LNCAP (cell line): ENCODE results near the gene PTGDS.

Experiments used
- TF ChIP-seq, protein P1 (sequence below): fragments of 450-650 bp; IDR thresholded peaks from 2 replicates; pipeline ENCODE4 v1.5.1; 2017; ENCODE audit warnings: mild to moderate bottlenecking

Gene PTGDS

DNA sequence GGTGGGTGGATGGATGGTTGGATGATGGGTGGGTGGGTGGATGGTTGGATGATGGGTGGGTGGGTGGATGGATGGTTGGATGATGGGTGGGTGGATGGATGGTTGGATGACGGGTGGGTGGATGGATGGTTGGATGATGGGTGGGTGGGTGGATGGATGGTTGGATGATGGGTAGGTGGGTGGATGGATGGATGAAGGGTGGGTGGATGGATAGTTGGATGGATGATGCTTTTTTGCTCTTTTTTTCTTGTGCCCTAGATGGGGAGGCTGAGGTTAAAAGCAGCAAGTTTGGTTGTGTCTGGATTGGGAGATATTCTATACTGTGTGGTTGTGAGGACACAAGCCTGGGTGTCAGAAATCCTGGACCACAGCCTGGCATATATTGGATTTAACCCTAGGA lies 19.8 kb upstream of the PTGDS start:
- TF ChIP-seq, protein P1, sequence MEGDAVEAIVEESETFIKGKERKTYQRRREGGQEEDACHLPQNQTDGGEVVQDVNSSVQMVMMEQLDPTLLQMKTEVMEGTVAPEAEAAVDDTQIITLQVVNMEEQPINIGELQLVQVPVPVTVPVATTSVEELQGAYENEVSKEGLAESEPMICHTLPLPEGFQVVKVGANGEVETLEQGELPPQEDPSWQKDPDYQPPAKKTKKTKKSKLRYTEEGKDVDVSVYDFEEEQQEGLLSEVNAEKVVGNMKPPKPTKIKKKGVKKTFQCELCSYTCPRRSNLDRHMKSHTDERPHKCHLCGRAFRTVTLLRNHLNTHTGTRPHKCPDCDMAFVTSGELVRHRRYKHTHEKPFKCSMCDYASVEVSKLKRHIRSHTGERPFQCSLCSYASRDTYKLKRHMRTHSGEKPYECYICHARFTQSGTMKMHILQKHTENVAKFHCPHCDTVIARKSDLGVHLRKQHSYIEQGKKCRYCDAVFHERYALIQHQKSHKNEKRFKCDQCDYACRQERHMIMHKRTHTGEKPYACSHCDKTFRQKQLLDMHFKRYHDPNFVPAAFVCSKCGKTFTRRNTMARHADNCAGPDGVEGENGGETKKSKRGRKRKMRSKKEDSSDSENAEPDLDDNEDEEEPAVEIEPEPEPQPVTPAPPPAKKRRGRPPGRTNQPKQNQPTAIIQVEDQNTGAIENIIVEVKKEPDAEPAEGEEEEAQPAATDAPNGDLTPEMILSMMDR = no peak

DNA sequence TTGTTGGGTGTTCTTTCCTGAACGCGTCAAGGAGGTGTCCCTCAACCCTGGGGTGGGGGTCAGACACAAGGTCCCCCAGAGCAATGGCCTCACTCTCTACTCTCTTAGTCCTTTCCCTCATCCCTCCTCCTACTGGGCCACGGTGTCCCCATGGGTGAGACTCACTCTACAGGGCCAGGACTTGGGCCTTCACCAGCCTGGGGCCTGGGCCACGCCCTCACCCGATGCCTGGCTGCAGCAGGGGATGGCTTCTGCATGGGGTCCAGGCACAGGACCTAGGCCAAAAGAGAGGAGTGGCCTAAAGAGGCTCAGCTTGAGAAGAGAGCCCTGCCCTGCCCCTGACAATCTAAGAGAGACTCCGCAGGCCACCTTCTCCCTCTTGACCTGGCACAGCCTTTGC lies 19.4 kb upstream of the PTGDS start:
- TF ChIP-seq, protein P1 = no peak

DNA sequence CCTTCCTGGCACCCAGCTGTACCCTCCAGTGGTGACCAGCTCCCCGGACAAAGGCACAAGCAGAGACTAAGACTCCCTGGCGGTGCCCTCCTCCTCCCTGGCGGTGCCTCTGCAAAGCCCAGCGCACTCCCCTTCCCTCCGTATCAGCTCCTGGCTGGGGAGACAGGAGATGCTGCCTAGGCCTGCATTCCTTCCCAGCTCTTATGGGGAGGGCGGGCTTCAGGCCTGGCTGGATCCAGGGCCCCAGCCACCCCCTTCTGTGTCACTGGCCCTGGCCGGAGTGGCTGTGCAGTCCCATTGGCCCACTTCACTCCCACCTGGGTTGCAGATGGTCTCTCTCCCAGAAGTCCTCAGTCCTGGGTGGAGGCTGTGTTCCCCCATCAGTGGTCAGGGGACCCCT lies 18.8 kb upstream of the PTGDS start:
- TF ChIP-seq, protein P1 = no peak

DNA sequence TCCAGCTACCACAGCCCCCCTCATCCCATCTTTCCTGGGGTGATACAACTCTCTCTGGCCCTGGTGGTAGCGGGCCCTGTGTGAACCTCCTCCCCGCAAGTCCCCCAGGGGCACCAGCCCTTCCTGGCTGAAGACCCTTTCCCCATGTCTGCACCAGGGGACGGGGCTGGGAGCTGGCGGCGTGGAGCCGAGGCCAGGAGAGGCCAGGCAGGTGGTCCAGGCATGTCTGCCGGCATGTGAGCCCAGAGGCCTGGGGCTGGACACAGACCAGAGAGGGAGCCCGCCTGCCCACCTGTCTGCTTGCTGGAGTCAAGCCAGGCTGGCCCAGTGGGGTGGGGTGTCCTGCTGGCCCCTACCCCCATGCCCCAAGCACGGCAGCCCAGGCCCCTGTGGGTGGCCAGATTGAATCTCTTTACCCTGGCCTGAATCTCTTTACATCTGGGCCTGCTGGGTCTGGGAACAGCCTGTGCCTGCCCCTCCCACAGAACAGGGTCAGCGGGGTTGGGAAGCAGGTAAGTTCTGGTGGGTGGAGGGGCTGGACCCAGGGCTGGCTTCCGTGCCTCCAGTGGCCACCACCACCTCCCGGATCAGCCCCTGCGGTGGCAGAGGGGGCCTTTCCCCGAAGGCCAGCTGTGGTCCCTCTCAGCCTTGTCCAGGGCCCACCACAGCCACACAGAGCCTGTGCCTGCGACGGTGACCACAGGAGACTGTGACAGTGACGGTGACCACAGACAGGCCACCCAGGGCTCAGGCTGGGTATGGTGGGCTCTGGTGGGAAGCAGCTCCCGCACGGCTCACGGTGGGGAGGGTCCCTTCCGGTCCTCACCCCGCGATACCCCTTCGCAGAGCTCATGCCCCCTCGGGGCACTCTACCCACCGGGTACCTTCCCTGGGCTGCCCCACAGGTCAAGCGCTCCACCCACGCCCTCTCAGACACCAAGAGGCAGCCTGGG lies 18.1 kb upstream of the PTGDS start:
- TF ChIP-seq, protein P1 = no peak

DNA sequence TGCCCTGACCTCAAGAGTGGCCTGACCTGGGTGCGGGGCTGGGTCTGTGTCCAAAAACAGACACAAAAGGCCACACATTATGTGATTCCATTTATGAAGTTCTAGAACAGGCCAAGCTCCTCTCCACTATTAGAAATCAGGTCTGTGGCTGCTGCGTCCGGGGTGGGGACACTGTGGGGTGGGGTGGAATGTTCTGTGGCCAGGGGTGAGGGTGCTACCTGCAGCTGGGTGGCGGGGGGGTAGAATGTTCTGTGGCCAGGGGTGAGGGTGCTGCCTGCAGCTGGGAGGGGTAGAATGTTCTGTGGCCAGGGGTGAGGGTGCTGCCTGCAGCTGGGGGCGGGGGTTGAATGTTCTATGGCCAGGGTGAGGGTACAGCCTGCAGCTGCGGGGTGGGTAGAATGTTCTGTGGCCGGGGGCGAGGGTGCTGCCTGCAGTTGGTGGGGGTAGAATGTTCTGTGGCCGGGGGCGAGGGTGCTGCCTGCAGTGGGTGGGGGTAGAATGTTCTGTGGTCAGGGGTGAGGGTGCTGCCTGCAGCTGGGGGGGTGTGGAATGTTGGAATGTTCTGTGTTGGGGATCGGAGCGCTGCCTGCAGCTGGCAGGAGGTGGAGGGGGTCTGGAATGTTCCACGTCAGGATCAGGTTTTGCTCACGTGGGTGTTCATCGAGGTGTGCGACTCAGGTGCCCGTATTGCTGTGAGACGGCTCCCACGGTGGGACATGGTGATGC lies 16.9 kb upstream of the PTGDS start:
- TF ChIP-seq, protein P1 = no peak

DNA sequence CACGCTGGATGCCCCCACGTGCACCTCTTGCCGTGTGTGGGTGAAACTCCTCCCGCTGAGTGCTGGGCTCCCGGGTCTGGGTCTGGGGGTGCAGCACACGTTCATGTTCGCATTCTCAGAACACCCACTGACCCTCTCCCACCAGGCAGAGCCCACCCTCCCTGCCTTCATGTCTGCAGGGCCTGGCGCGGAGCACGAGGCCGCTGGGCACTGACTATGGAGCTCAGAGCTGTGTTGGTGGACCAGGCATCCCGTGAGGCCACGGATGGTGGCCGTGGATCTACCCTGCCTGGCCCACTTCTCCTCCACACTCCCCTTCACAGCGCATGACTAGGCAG lies 16.4 kb upstream of the PTGDS start:
- TF ChIP-seq, protein P1 = no peak

DNA sequence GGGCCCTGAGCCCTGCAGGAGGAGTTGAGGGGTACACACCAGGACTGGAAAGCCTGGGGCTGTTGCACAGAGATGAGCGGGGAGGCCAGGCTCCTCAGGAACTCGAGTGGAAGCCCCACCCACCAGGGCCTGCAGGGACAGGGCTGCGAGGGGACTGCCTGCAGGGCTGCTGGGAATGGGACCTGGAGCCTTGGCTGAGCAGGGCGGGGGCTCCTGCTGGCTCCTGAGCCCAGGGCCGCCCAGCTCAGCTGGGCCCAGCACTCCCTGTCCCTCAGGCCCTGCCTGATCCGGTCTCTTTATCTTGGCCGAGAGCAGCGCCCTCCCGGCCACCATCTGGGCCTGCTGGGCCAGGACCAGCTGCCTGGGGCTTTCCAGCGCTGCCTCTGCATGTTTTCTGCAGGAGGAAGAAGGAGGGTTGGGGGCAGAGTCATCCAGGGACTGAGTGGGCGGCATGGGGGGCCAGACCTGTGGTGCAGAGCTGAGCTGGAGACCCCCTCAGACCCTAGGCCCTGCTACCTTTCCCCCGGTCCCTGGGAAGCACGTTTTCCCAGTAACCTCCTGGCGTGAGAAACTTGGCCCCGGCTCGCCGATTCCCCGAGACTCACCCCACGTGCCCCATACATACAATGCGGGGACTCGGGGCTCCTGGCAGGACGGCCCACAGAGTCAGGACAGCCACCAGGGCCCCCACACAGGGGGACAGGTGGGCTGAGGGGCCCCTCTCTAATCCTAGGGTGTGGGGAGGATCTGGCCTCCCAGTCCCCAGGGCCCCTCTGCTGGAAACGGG lies 15.8 kb upstream of the PTGDS start:
- TF ChIP-seq, protein P1 = no peak
